IMR-90 (cell line): ENCODE data around the gene ZNF425. TPM values are rescaled to one million over a fixed set of nuclear protein-coding genes. Genes with fewer than 3 reads are reported as not detected.

ENCODE experiments used
- ATAC-seq: fragments of 200-7000 bp; cut with Tn5 transposase; 2 replicates; pipeline ENCODE4 v1.9.1; 2020; ENCODE audit warnings: low read depth, mild to moderate bottlenecking, moderate library complexity
- BruUV-seq: library from RNA; stranded (reverse); fragments of 400-500 nt; replicated peaks from 2 replicates; lab custom pipeline; 2021; lab: Mats Ljungman, UMichigan
- CTCF ChIA-PET: fragments of 300-600 bp; formaldehyde crosslinking; extraction: SDS; loops from one replicate; lab custom pipeline; 2021; ENCODE audit warnings: antibody characterized with exemption; lab: Yijun Ruan, JAX
- POLR2A ChIA-PET: fragments of 300-600 bp; sonication (Branson Sonifier 250); formaldehyde crosslinking; loops from one replicate; lab custom pipeline; 2022; ENCODE audit warnings: antibody characterized with exemption; ENCODE audit not compliant: unreplicated experiment; lab: Charles Lee
- DNase-seq: peaks from one replicate; pipeline ENCODE4 v3.0.0; 2013
- H2AFZ ChIP-seq: replicated peaks from 2 replicates; pipeline ENCODE3; 2013; ENCODE audit warnings: low read length, mild to moderate bottlenecking; ENCODE audit not compliant: poor library complexity
- H2AK5ac ChIP-seq: 2 replicates; pipeline ENCODE4 v1.6.1; 2013; ENCODE audit warnings: low read depth, low read length, inconsistent platforms
- H2AK9ac ChIP-seq: replicated peaks from 2 replicates; pipeline ENCODE3; 2013; ENCODE audit warnings: mild to moderate bottlenecking, low read depth, low read length, moderate library complexity; ENCODE audit not compliant: poor library complexity
- H2BK120ac ChIP-seq: 2 replicates; pipeline ENCODE4 v1.6.1; 2013; ENCODE audit warnings: low read depth, low read length, inconsistent platforms
- H2BK15ac ChIP-seq: 3 replicates; pipeline ENCODE4 v1.6.1; 2013; ENCODE audit warnings: low read depth, low read length, inconsistent platforms
- H2BK20ac ChIP-seq: 2 replicates; pipeline ENCODE4 v1.6.1; 2013; ENCODE audit warnings: low read depth, mild to moderate bottlenecking, inconsistent platforms, low read length, moderate library complexity
- H2BK5ac ChIP-seq: 2 replicates; pipeline ENCODE4 v1.6.1; 2013; ENCODE audit warnings: mild to moderate bottlenecking, low read depth, low read length, inconsistent platforms; ENCODE audit not compliant: poor library complexity, severe bottlenecking
- H3K14ac ChIP-seq: replicated peaks from 2 replicates; pipeline ENCODE4 v1.6.1; 2013; ENCODE audit warnings: low read depth, low read length, inconsistent platforms
- H3K18ac ChIP-seq: 2 replicates; pipeline ENCODE4 v1.6.1; 2013; ENCODE audit warnings: low read depth, low read length, control low read depth
- H3K23ac ChIP-seq: 2 replicates; pipeline ENCODE4 v1.6.1; 2013; ENCODE audit warnings: low read depth, low read length, inconsistent platforms
- H3K27ac ChIP-seq: 2 replicates; pipeline ENCODE4 v1.5.1; 2013; ENCODE audit warnings: mild to moderate bottlenecking, control low read depth, low read length; ENCODE audit not compliant: insufficient read depth
- H3K27me3 ChIP-seq: 2 replicates; pipeline ENCODE4 v1.6.1; 2013; ENCODE audit warnings: low read length; ENCODE audit not compliant: control insufficient read depth, insufficient read depth
- H3K36me3 ChIP-seq: 2 replicates; pipeline ENCODE4 v1.6.1; 2013; ENCODE audit warnings: low read length, mixed read lengths; ENCODE audit not compliant: control insufficient read depth, insufficient read depth
- H3K4ac ChIP-seq: 2 replicates; pipeline ENCODE4 v1.6.1; 2013; ENCODE audit warnings: low read depth, low read length, inconsistent platforms
- H3K4me1 ChIP-seq: 2 replicates; pipeline ENCODE4 v1.6.1; 2013; ENCODE audit warnings: low read length, mixed read lengths; ENCODE audit not compliant: control insufficient read depth, insufficient read depth
- H3K4me2 ChIP-seq: 2 replicates; pipeline ENCODE4 v1.6.1; 2013; ENCODE audit warnings: low read depth, mild to moderate bottlenecking, control low read depth, low read length, moderate library complexity
- H3K4me3 ChIP-seq: 2 replicates; pipeline ENCODE4 v1.5.1; 2013; ENCODE audit warnings: low read depth, mild to moderate bottlenecking, control low read depth, low read length, moderate library complexity; ENCODE audit not compliant: insufficient read depth
- H3K56ac ChIP-seq: 2 replicates; pipeline ENCODE4 v1.6.1; 2013; ENCODE audit warnings: low read length, inconsistent platforms; ENCODE audit not compliant: insufficient read depth; ENCODE audit errors: extremely low read depth
- H3K79me1 ChIP-seq, 2 experiments: 2 replicates each; pipeline ENCODE4 v1.6.1; 2013; ENCODE audit warnings: low read length in 2 of 2, inconsistent platforms in 1 of 2, low read depth in 1 of 2
- H3K9ac ChIP-seq: 2 replicates; pipeline ENCODE4 v1.6.1; 2013; ENCODE audit warnings: low read depth, low read length, control low read depth
- H3K9me1 ChIP-seq: 2 replicates; pipeline ENCODE4 v1.6.1; 2013; ENCODE audit warnings: low read length, inconsistent platforms; ENCODE audit not compliant: insufficient read depth
- H3K9me3 ChIP-seq: 2 replicates; pipeline ENCODE4 v1.6.1; 2013; ENCODE audit warnings: low read length; ENCODE audit not compliant: control insufficient read depth, insufficient read depth
- H4K20me1 ChIP-seq: 2 replicates; pipeline ENCODE4 v1.6.1; 2013; ENCODE audit warnings: low read length, inconsistent platforms; ENCODE audit not compliant: insufficient read depth
- H4K5ac ChIP-seq: 2 replicates; pipeline ENCODE4 v1.6.1; 2013; ENCODE audit warnings: mild to moderate bottlenecking, low read depth, low read length, control low read depth
- H4K8ac ChIP-seq, 2 experiments: 2 replicates each; pipeline ENCODE4 v1.6.1; 2013; ENCODE audit warnings: low read depth in 2 of 2, low read length in 2 of 2, control low read depth in 1 of 2, inconsistent platforms in 1 of 2
- H4K91ac ChIP-seq: 2 replicates; pipeline ENCODE4 v1.6.1; 2013; ENCODE audit warnings: low read depth, low read length, inconsistent platforms; ENCODE audit not compliant: insufficient read depth
- BHLHE40 ChIP-seq: fragments of 150-350 bp; IDR thresholded peaks from 2 replicates; pipeline ENCODE4 v1.6.1; 2016; ENCODE audit warnings: mild to moderate bottlenecking, low read depth, low read length
- FOS ChIP-seq: fragments of 150-350 bp; IDR thresholded peaks from 2 replicates; pipeline ENCODE4 v1.6.1; 2016; ENCODE audit warnings: low read depth, low read length
- MAFK ChIP-seq: IDR thresholded peaks from 2 replicates; pipeline ENCODE4 v1.6.1; 2012; ENCODE audit warnings: low read depth, low read length, improper control_type of control experiment
- MAZ ChIP-seq: IDR thresholded peaks from 2 replicates; pipeline ENCODE4 v1.6.1; 2012; ENCODE audit warnings: low read depth, mild to moderate bottlenecking, low read length, improper control_type of control experiment, moderate library complexity, borderline replicate concordance
- MXI1 ChIP-seq: IDR thresholded peaks from 2 replicates; pipeline ENCODE4 v1.6.1; 2012; ENCODE audit warnings: low read depth, mild to moderate bottlenecking, low read length, moderate library complexity, borderline replicate concordance
- NFE2L2 ChIP-seq: fragments of 150-350 bp; IDR thresholded peaks from 2 replicates; pipeline ENCODE4 v1.6.1; 2016; ENCODE audit warnings: low read depth, mild to moderate bottlenecking, low read length
- RAD21 ChIP-seq: IDR thresholded peaks from 2 replicates; pipeline ENCODE4 v1.6.1; 2012; ENCODE audit warnings: low read length, improper control_type of control experiment
- RFX5 ChIP-seq: IDR thresholded peaks from 2 replicates; pipeline ENCODE4 v1.8.0; 2012; ENCODE audit warnings: low read depth, mild to moderate bottlenecking, low read length, moderate library complexity
- WGBS, 2 experiments: methylation state at CpG; one replicate each; pipeline versions ENCODE4 v1.1.5 to v1.1.7; 2013; ENCODE audit warnings: missing lambda C conversion rate in 2 of 2; ENCODE audit not compliant: insufficient read length in 1 of 2; ENCODE audit errors: extremely low coverage in 2 of 2; 5-methylcytosine and 5-hydroxymethylcytosine counted together
- dilution Hi-C: fragments of 300-500 bp; cut with HindIII; formaldehyde crosslinking; loops from one replicate; pipeline ENCODE4 v1.14.3; 2018; ENCODE audit warnings: low sequenced_read_pairs; ENCODE audit not compliant: unreplicated experiment
- in situ Hi-C: fragments of 300-500 bp; cut with MboI; formaldehyde crosslinking; loops from 3 replicates; pipeline ENCODE4 v1.14.3; 2019; ENCODE audit warnings: low sequenced_read_pairs, inconsistent platforms, mixed read lengths
- intact Hi-C: fragments of 100-400 bp; cut with micrococcal nuclease; formaldehyde crosslinking; loops from 2 replicates; pipeline ENCODE4 v1.10.0; 2022
- polyA plus RNA-seq, 3 experiments: library from polyadenylated mRNA; depleted of rRNA; stranded (reverse); fragments of >200 nt; gene quantifications; 2 replicates each; pipeline ENCODE4 v1.2.3, GENCODE V29; 2012; ENCODE audit warnings: low replicate concordance in 1 of 3
- total RNA-seq: library from RNA; depleted of rRNA; stranded (reverse); fragments of >200 nt; gene quantifications from 2 replicates; pipeline ENCODE4 v1.2.3, GENCODE V29; 2012

The ZNF425 gene
- total and polyA plus RNA-seq, 2 of the 4 experiments (the other 2 are of a cell fraction): 1.2 to 2.3 TPM

DNA sequence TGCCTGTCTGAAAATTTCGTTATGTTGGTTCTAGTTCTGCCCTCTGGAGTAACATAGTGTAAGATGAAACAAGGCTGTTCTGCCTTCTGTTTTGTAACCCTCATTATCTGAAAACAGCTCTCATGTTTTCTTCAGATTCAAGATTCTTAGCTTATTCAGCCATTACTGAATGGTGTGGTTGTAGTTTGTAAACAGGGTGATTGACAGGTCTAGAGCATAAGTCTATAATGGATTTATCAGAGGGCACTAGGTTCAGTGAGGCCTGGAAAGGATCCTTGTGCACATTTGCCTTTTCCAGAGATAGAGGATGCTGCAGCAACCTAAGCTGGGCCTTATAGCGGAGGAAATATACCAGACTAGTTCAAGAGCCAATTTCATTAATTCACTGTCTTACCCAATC is 27.2 kb upstream of the ZNF425 start:
- H3K9ac ChIP-seq: no peak overlapping the region
- ATAC-seq: no peak
- no TSS peak for BruUV-seq
- in situ Hi-C loops (no loop called here), intact Hi-C loops (no loop called here), dilution Hi-C loops (no loop called here)
- no peak overlapping the region for H3K27ac ChIP-seq
- no peak overlapping the region for H2BK5ac ChIP-seq
- H3K9me3 ChIP-seq: no peaks in the 10 kb centered on the region
- no peak for TF ChIP-seq NFE2L2
- TF ChIP-seq MXI1: no peak
- no peak for TF ChIP-seq MAZ
- TF ChIP-seq FOS: no peak
- no peak for TF ChIP-seq RFX5
- TF ChIP-seq MAFK: no peak
- no peak for TF ChIP-seq RAD21
- no peak for TF ChIP-seq BHLHE40
- no peak overlapping the region for H4K8ac ChIP-seq
- no peak for DNase-seq
- H3K36me3 ChIP-seq: peaks cover 21% of the 10 kb centered on the region
- 0 out of 2 replicates have a peak, but pooled peaks cover 2% of the 10 kb centered on the region for H3K4me1 ChIP-seq
- H2BK15ac ChIP-seq: no peak overlapping the region
- H4K91ac ChIP-seq: no peak overlapping the region
- no peak overlapping the region for H3K56ac ChIP-seq
- H2AK9ac ChIP-seq: no peak overlapping the region
- H3K4me3 ChIP-seq: no peak overlapping the region
- H3K4ac ChIP-seq: no peak overlapping the region
- no peak overlapping the region for H2BK20ac ChIP-seq
- no peaks in the 10 kb centered on the region for H3K27me3 ChIP-seq
- peaks cover 19 to 50% of the 10 kb centered on the region in 2 experiments for H3K79me1 ChIP-seq
- no peak overlapping the region for H2BK120ac ChIP-seq
- H3K23ac ChIP-seq: peak overlapping the region; percentile 40; the same call in 1 of the 2 replicates
- CTCF ChIA-PET: interaction anchor here (0.7 kb wide), 1 partner anchor 308 kb away, joined by 3 read pairs; no protein-coding TSS in a partner anchor
- H3K18ac ChIP-seq: no peak overlapping the region
- H3K4me2 ChIP-seq: no peak overlapping the region
- POLR2A ChIA-PET: no interaction called here
- peaks cover 10% of the 10 kb centered on the region for H3K9me1 ChIP-seq
- no peak overlapping the region for H2AK5ac ChIP-seq
- no peak overlapping the region for H4K5ac ChIP-seq
- H4K20me1 ChIP-seq: peaks cover 28% of the 10 kb centered on the region
- H3K14ac ChIP-seq: no peak overlapping the region
- no peak overlapping the region for H2AFZ ChIP-seq
- 100% methylated on average over 2 of the region's 2 CpGs; no CpG with 5 or more reads in 1 of the 2 experiments for WGBS, 2 experiments
